Esophagus squamous epithelium (tissue), 4 donors: ENCODE results near the gene EPHA1.

Source experiments
- POLR2A ChIP-seq, 4 donors: fragments of 450-650 bp; IDR thresholded peaks; one replicate each; pipeline ENCODE4 v1.6.1; 2017; ENCODE audit warnings: antibody characterized with exemption in 4 of 4, mild to moderate bottlenecking in 4 of 4, moderate library complexity in 3 of 4
- TF ChIP-seq, protein P1 (sequence below), 6 experiments: fragments of 450-650 bp in 4 of 6; fragments of 200-600 bp in 2 of 6; sonication (generic) in 2 of 6; IDR thresholded peaks; one replicate each; pipeline ENCODE4 v1.5.1; 2016 to 2019; ENCODE audit warnings: antibody characterized with exemption in 6 of 6, mild to moderate bottlenecking in 4 of 6, moderate library complexity in 4 of 6

GRCh38 chr7:143419880-143420279, 11.2 kb upstream of the EPHA1 start:
- TF ChIP-seq, protein P1, sequence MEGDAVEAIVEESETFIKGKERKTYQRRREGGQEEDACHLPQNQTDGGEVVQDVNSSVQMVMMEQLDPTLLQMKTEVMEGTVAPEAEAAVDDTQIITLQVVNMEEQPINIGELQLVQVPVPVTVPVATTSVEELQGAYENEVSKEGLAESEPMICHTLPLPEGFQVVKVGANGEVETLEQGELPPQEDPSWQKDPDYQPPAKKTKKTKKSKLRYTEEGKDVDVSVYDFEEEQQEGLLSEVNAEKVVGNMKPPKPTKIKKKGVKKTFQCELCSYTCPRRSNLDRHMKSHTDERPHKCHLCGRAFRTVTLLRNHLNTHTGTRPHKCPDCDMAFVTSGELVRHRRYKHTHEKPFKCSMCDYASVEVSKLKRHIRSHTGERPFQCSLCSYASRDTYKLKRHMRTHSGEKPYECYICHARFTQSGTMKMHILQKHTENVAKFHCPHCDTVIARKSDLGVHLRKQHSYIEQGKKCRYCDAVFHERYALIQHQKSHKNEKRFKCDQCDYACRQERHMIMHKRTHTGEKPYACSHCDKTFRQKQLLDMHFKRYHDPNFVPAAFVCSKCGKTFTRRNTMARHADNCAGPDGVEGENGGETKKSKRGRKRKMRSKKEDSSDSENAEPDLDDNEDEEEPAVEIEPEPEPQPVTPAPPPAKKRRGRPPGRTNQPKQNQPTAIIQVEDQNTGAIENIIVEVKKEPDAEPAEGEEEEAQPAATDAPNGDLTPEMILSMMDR (IDR thresholded peaks at IDR 0.05), result no peak
- no peak for TF ChIP-seq POLR2A (IDR thresholded peaks at IDR 0.05)
